SK-N-SH treated with all-trans-retinoic acid at 6 μM for 48 hours (cell line): Measurements from ENCODE around the gene NFAT5.

Source experiments
- ATAC-seq: fragments of 200-7000 bp; cut with Tn5 transposase; 3 replicates; pipeline ENCODE4 v1.9.1; 2020; ENCODE audit warnings: mild to moderate bottlenecking, moderate library complexity
- ARNTL ChIP-seq: fragments of 450-650 bp; formaldehyde crosslinking; IDR thresholded peaks from 2 replicates; pipeline ENCODE4 v1.5.0; 2020; ENCODE audit warnings: low read depth, mild to moderate bottlenecking, moderate library complexity, borderline replicate concordance
- BACH2 ChIP-seq: fragments of 250-450 bp; sonication (Bioruptor Pico); IDR thresholded peaks from 2 replicates; pipeline ENCODE4 v1.9.0; 2021; ENCODE audit warnings: mild to moderate bottlenecking, borderline replicate concordance
- CSDC2 ChIP-seq: fragments of 250-450 bp; sonication (Bioruptor Pico); IDR thresholded peaks from 2 replicates; pipeline ENCODE4 v1.5.0; 2020; ENCODE audit warnings: mild to moderate bottlenecking, moderate library complexity
- ESRRG ChIP-seq: fragments of 250-450 bp; sonication (Bioruptor Pico); IDR thresholded peaks from 2 replicates; pipeline ENCODE4 v1.6.1; 2021; ENCODE audit warnings: mild to moderate bottlenecking
- GLIS3 ChIP-seq: fragments of 250-450 bp; sonication (Bioruptor Pico); IDR thresholded peaks from 2 replicates; pipeline ENCODE4 v1.5.0; 2020; ENCODE audit warnings: mild to moderate bottlenecking, moderate library complexity
- ISL1 ChIP-seq: fragments of 250-450 bp; sonication (Bioruptor Pico); IDR thresholded peaks from 2 replicates; pipeline ENCODE4 v2.1.2; 2022; ENCODE audit warnings: mild to moderate bottlenecking, moderate library complexity
- OSR1 ChIP-seq: fragments of 250-450 bp; sonication (Bioruptor Pico); IDR thresholded peaks from 2 replicates; pipeline ENCODE4 v1.8.0; 2022; ENCODE audit warnings: moderate library complexity, mild to moderate bottlenecking, inconsistent platforms
- PPARA ChIP-seq: fragments of 250-450 bp; sonication (Bioruptor Pico); IDR thresholded peaks from 2 replicates; pipeline ENCODE4 v1.5.0; 2020; ENCODE audit warnings: mild to moderate bottlenecking, borderline replicate concordance
- RARB ChIP-seq: fragments of 250-450 bp; sonication (Bioruptor Pico); IDR thresholded peaks from 2 replicates; pipeline ENCODE4 v1.8.0; 2021; ENCODE audit warnings: mild to moderate bottlenecking, moderate library complexity
- SNAI2 ChIP-seq: fragments of 250-450 bp; sonication (Bioruptor Pico); IDR thresholded peaks from 2 replicates; pipeline ENCODE4 v1.5.0; 2020; ENCODE audit warnings: mild to moderate bottlenecking, moderate library complexity
- TCF4 ChIP-seq: fragments of 250-450 bp; sonication (Bioruptor Pico); IDR thresholded peaks from 2 replicates; pipeline ENCODE4 v1.8.0; 2021; ENCODE audit warnings: mild to moderate bottlenecking, moderate library complexity, borderline replicate concordance
- TOX ChIP-seq: fragments of 250-450 bp; sonication (Bioruptor Pico); IDR thresholded peaks from 2 replicates; pipeline ENCODE4 v1.8.0; 2021; ENCODE audit warnings: mild to moderate bottlenecking, moderate library complexity, borderline replicate concordance
- ZC3H10 ChIP-seq: fragments of 250-450 bp; sonication (Bioruptor Pico); IDR thresholded peaks from 2 replicates; pipeline ENCODE4 v1.5.1; 2021; ENCODE audit warnings: mild to moderate bottlenecking, moderate library complexity
- ZFP3 ChIP-seq: fragments of 250-450 bp; sonication (Bioruptor Pico); IDR thresholded peaks from 2 replicates; pipeline ENCODE4 v1.5.0; 2020; ENCODE audit warnings: mild to moderate bottlenecking, moderate library complexity
- ZFP30 ChIP-seq: fragments of 450-650 bp; formaldehyde crosslinking; IDR thresholded peaks from 2 replicates; pipeline ENCODE4 v1.5.0; 2022; ENCODE audit warnings: mild to moderate bottlenecking, moderate library complexity
- ZNF565 ChIP-seq: fragments of 450-650 bp; formaldehyde crosslinking; conservative IDR thresholded peaks from 2 replicates; pipeline ENCODE4 v1.5.0; 2020; ENCODE audit warnings: low read depth, mild to moderate bottlenecking, moderate library complexity
- ZNF70 ChIP-seq: fragments of 450-650 bp; formaldehyde crosslinking; IDR thresholded peaks from 2 replicates; pipeline ENCODE4 v1.5.0; 2020; ENCODE audit warnings: mild to moderate bottlenecking, moderate library complexity
- ZNF8 ChIP-seq: fragments of 450-650 bp; formaldehyde crosslinking; IDR thresholded peaks from 2 replicates; pipeline ENCODE4 v1.5.0; 2020; ENCODE audit warnings: mild to moderate bottlenecking, moderate library complexity
- TF ChIP-seq, protein P1 (sequence below): fragments of 250-450 bp; sonication (Bioruptor Pico); IDR thresholded peaks from 2 replicates; pipeline ENCODE4 v1.5.0; 2020; ENCODE audit warnings: mild to moderate bottlenecking, moderate library complexity
- TF ChIP-seq, protein P2 (sequence below): fragments of 250-450 bp; sonication (Bioruptor Pico); IDR thresholded peaks from 2 replicates; pipeline ENCODE4 v1.5.1; 2020; ENCODE audit warnings: low read depth, mild to moderate bottlenecking, moderate library complexity
- TF ChIP-seq, protein P3 (sequence below): fragments of 250-450 bp; sonication (Bioruptor Pico); IDR thresholded peaks from 2 replicates; pipeline ENCODE4 v1.5.1; 2021; ENCODE audit warnings: mild to moderate bottlenecking, moderate library complexity
- TF ChIP-seq, protein P4 (sequence below): fragments of 250-450 bp; sonication (Bioruptor Pico); IDR thresholded peaks from 2 replicates; pipeline ENCODE4 v1.8.0; 2021; ENCODE audit warnings: low read depth, mild to moderate bottlenecking, moderate library complexity, borderline replicate concordance
- TF ChIP-seq, protein P5 (sequence below): fragments of 250-450 bp; sonication (Bioruptor Pico); IDR thresholded peaks from 2 replicates; pipeline ENCODE4 v1.8.0; 2020; ENCODE audit warnings: mild to moderate bottlenecking, moderate library complexity, borderline replicate concordance

NFAT5 gene

DNA sequence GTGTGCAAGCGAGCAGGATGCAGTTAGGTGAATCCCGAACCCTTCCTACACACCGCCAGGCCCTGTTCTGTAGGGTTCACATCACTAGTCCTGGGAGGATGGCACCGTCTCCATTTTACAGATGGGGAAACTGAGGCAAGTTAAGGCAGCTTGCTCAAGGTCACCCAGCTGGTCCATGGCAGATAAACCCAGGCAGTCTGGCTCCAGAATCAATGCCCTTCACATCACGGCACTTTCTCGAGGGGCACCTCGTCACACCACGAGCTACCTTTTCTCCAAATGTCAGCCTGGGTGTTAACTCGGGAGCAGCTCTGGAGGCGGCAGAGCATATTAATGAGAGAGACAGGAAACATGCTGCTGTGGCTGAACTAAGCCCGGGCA is 179.5 kb downstream of the NFAT5 start:
- TF ChIP-seq ESRRG (no peak), BACH2 (CRISPR knock-in tag) (no peak), ZNF8 (CRISPR knock-in tag) (no peak), ZNF70 (no peak), TCF4 (CRISPR knock-in tag) (no peak), GLIS3 (CRISPR knock-in tag) (no peak), ZFP30 (CRISPR knock-in tag) (no peak), ISL1 (CRISPR knock-in tag) (no peak), ZNF565 (CRISPR knock-in tag) (no peak), OSR1 (CRISPR knock-in tag) (no peak), ZFP3 (CRISPR knock-in tag) (no peak), ZC3H10 (CRISPR knock-in tag) (no peak), CSDC2 (no peak)
- TF ChIP-seq, protein P1, sequence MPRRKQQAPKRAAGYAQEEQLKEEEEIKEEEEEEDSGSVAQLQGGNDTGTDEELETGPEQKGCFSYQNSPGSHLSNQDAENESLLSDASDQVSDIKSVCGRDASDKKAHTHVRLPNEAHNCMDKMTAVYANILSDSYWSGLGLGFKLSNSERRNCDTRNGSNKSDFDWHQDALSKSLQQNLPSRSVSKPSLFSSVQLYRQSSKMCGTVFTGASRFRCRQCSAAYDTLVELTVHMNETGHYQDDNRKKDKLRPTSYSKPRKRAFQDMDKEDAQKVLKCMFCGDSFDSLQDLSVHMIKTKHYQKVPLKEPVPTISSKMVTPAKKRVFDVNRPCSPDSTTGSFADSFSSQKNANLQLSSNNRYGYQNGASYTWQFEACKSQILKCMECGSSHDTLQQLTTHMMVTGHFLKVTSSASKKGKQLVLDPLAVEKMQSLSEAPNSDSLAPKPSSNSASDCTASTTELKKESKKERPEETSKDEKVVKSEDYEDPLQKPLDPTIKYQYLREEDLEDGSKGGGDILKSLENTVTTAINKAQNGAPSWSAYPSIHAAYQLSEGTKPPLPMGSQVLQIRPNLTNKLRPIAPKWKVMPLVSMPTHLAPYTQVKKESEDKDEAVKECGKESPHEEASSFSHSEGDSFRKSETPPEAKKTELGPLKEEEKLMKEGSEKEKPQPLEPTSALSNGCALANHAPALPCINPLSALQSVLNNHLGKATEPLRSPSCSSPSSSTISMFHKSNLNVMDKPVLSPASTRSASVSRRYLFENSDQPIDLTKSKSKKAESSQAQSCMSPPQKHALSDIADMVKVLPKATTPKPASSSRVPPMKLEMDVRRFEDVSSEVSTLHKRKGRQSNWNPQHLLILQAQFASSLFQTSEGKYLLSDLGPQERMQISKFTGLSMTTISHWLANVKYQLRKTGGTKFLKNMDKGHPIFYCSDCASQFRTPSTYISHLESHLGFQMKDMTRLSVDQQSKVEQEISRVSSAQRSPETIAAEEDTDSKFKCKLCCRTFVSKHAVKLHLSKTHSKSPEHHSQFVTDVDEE: no peak
- TF ChIP-seq, protein P2, sequence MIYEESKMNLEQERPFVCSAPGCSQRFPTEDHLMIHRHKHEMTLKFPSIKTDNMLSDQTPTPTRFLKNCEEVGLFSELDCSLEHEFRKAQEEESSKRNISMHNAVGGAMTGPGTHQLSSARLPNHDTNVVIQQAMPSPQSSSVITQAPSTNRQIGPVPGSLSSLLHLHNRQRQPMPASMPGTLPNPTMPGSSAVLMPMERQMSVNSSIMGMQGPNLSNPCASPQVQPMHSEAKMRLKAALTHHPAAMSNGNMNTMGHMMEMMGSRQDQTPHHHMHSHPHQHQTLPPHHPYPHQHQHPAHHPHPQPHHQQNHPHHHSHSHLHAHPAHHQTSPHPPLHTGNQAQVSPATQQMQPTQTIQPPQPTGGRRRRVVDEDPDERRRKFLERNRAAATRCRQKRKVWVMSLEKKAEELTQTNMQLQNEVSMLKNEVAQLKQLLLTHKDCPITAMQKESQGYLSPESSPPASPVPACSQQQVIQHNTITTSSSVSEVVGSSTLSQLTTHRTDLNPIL: no peak
- ATAC-seq: no peak

DNA sequence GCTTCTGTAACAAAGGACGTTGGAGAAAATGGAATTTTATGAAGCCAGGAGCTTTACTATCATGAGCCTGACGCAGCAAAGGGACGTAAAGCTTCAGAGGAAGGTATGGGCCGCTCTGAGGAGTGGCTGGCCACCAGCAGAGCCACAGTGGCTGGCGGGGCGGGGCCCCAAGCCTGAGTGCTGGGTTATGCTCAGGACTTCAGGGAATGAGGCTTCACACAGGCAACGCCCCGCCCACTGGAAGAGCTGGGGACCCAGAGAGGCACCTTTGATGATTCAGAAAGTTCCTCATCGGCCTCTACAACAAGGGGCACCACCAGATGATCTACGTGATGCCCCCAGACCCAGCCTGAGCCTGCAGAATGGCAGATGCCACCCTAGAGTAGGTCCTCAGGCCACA is 180.2 kb downstream of the NFAT5 start:
- TF ChIP-seq, protein P3, sequence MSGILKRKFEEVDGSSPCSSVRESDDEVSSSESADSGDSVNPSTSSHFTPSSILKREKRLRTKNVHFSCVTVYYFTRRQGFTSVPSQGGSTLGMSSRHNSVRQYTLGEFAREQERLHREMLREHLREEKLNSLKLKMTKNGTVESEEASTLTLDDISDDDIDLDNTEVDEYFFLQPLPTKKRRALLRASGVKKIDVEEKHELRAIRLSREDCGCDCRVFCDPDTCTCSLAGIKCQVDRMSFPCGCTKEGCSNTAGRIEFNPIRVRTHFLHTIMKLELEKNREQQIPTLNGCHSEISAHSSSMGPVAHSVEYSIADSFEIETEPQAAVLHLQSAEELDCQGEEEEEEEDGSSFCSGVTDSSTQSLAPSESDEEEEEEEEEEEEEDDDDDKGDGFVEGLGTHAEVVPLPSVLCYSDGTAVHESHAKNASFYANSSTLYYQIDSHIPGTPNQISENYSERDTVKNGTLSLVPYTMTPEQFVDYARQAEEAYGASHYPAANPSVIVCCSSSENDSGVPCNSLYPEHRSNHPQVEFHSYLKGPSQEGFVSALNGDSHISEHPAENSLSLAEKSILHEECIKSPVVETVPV (CRISPR knock-in tag): no peak
- TF ChIP-seq ARNTL (CRISPR knock-in tag): no peak
- no peak for ATAC-seq

DNA sequence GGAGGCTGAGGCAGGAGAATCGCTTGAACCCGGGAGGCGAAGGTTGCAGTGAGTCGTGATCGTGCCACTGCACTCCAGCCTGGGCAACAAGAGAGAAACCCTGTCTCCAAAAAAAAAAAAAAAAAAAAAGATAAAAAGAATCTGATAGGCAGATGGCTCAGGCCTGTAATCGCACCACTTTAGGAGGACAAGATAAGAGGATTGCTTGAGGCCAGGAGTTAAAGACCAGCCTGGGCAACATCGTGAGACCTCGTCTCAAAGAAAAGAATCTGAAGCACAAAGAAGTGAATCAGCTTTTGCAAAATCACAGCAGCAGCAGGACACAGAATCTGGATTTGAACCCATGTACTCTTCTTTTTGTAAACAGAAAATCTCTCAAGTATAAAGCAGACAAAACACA is 181.3 kb downstream of the NFAT5 start:
- TF ChIP-seq SNAI2 (CRISPR knock-in tag) (no peak), ISL1 (CRISPR knock-in tag) (no peak), ZNF565 (CRISPR knock-in tag) (no peak), TCF4 (CRISPR knock-in tag) (no peak), RARB (CRISPR knock-in tag) (no peak), PPARA (CRISPR knock-in tag) (no peak), ESRRG (no peak), ZNF8 (CRISPR knock-in tag) (no peak), ARNTL (CRISPR knock-in tag) (no peak), ZFP3 (CRISPR knock-in tag) (no peak), TOX (no peak), BACH2 (CRISPR knock-in tag) (no peak), GLIS3 (CRISPR knock-in tag) (no peak), ZFP30 (CRISPR knock-in tag) (no peak), ZC3H10 (CRISPR knock-in tag) (no peak)
- TF ChIP-seq, protein P2: no peak
- TF ChIP-seq, protein P4, sequence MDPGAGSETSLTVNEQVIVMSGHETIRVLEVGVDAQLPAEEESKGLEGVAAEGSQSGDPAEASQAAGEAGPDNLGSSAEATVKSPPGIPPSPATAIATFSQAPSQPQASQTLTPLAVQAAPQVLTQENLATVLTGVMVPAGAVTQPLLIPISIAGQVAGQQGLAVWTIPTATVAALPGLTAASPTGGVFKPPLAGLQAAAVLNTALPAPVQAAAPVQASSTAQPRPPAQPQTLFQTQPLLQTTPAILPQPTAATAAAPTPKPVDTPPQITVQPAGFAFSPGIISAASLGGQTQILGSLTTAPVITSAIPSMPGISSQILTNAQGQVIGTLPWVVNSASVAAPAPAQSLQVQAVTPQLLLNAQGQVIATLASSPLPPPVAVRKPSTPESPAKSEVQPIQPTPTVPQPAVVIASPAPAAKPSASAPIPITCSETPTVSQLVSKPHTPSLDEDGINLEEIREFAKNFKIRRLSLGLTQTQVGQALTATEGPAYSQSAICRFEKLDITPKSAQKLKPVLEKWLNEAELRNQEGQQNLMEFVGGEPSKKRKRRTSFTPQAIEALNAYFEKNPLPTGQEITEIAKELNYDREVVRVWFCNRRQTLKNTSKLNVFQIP (CRISPR knock-in tag): no peak
- TF ChIP-seq, protein P3 (CRISPR knock-in tag): no peak
- TF ChIP-seq, protein P5, sequence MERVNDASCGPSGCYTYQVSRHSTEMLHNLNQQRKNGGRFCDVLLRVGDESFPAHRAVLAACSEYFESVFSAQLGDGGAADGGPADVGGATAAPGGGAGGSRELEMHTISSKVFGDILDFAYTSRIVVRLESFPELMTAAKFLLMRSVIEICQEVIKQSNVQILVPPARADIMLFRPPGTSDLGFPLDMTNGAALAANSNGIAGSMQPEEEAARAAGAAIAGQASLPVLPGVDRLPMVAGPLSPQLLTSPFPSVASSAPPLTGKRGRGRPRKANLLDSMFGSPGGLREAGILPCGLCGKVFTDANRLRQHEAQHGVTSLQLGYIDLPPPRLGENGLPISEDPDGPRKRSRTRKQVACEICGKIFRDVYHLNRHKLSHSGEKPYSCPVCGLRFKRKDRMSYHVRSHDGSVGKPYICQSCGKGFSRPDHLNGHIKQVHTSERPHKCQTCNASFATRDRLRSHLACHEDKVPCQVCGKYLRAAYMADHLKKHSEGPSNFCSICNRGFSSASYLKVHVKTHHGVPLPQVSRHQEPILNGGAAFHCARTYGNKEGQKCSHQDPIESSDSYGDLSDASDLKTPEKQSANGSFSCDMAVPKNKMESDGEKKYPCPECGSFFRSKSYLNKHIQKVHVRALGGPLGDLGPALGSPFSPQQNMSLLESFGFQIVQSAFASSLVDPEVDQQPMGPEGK (CRISPR knock-in tag): no peak
- ATAC-seq: no peak
